ENCODE data around the gene ZNF444.

The ZNF444 gene

DNA sequence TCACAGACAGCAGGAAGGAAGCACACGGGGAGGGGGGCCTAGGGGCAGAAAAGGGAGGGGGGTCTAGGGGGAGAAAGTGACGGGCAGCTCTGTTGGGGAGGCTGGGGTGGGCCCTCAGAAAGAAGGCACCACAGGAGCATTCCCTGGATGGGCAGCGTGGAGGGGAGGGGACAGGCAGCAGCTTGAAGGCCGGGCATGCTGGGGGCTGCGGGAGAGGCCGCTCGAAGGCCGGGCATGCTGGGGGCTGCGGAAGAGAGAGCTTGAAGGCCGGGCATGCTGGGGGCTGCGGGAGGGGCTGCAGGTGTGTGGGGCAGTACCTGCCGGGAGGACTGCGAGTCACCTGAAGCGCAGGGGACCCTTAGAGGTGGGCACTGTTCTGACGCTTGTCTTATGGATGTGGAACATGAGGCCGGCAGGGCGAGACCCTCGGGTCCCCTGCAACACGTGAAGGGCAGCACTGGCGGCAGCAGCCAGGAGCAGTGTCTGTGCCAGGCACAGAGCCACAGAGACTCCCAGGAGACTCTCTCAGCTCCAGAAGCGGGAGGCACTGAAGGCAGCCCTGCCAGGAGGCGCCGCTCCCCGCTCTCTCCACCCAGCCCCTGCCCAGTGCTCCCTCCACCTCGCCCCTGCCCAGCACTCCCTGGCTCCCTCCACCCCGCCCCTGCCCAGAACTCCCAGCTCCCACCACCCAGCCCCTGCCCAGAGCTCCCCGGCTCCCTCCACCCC lies 33.3 kb upstream of the ZNF444 start:
- DNase-seq: no peak

GRCh38 chr19:56108447-56109195 lies 32.5 kb upstream of the ZNF444 start:
- no peak for DNase-seq

DNA sequence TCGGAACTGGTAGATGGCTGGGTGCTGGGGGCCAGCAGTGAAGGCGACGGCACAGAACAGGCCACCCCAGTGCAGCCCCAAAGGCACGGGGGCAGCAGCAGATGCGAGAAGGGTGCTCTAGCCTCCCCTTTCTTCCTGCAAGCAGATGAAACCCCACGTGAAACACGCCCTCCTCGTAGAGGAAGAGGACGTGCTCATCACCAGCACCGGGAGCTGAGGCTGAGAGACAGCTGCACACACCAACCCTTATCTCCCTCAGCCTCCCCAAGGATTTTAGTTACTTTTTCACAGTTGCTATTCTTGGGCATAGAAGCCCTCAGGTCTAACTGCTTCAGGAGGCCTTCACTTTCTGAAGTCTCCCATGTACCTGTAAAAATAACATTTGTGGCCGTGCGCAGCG lies 31.9 kb upstream of the ZNF444 start:
- no peak for DNase-seq

DNA sequence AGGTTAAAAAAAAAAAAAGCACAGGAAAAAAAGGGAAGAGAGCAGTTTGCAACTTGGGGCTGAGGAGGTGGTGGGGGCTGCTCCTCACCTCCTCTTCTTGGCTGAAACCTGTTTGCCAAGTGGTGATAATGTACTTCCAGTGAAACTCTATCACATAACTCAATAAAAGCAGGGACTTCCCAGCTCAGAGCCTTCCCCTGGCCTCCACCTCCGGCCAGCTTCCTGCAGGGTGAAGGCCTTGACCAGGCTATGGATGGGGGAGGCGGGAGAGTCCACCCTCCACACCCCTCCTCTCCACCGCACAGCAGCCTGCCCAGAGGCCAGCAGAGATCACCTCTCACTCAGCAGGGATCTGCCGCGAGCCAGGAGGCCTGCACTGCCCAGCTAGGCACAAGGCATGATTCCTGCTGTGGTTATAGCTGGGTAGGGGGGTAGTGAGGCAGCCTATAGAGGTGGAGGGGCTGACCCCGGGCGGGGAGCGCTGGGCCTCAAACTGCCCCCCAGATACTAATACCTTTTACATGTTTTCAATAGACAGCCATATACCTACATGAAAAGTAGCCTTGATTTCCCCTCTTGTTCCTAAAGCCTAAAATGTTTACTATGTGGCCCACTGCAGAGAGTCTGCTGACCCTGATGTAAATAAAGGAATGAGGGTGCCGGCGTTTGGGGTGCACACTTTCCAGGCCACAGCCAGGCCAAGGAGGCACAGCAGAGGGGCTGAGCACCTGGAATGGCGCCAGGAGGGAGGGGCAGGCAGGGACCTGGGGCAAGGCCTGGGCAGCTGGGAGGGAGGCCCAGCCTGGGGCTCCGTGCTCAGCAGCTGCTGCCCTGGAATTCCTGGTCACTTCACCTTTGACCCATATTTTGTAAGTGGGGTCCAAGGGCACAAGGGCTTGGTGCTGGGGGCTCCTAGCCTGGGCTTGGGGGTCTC lies 30.3 kb upstream of the ZNF444 start:
- DNase-seq: no peak

DNA sequence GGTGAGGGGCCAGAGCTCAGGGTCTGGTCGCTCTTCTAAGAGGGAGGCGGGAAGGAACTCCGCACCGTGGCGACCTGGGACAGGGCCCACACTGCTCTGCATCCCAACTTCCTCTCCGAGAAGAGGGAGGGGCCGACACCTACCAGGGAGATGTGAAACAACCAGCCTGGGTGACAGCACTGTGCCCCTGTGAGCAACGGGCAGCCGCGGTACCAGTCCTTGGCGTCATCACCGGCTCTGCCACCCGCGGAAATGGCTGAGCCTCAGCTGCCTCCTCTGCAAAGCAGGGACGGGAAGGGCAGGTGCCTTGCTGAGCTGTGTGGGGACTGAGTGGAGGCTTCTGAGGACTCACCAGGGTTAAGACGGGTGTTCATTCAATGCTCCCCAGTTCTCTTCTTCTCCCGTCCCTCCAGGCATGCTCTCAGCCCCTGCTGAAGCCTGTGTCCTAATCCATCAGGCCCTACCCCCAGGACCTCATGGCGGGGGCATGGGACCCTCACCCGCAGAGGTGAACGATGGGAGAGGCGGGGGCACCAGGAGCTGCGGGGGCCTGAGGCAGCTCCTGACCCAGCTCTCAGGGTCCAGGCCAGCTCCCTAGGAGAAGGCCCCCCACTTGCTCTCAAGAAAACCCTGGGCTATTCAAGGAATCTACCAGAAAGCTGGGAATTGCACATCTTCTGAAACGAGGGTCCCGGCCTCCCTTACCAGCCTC lies 29.3 kb upstream of the ZNF444 start:
- DNase-seq: no peak

DNA sequence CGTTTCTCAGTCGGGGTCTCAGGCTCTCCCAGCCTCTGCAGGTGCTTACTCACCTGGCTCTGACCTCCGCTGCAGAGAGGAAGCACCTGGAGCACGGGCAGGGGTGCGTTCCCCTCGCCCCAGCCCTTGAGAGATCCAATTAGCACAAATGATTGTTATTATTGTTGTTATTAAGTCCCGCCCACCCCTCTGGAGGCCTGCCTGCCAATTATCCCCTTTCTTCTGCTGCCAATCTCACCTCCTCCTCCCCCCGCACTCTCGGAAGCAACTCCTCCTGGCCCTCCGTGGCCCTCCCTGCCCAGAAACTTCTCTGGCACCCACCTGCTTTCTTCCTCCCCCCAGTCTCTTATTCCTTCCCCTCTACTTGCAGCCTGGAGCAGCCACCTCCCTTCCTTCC lies 28.8 kb upstream of the ZNF444 start:
- no peak for DNase-seq

- DNase-seq: no peak
Observed at GRCh38 chr19:56113074-56113632, 27.9 kb upstream of the ZNF444 start.

GRCh38 chr19:56114051-56114777 lies 26.9 kb upstream of the ZNF444 start:
- DNase-seq: no peak

DNA sequence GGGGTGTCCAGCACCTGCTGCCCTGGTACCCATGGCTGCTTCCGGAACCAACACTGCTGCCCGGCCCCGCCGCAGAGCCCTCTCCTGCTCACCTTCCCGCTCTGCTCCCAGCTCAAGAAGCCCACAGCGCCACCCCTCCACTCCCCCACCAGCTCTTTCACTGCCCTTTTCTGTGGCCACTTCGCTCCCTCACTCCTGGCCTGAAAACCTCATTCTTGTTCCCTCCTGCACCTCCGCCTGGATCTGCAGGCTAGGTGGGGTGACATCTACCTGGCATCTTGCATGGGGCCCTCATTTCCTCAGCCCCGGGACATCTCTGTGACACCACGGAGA lies 26.3 kb upstream of the ZNF444 start:
- DNase-seq: no peak

- DNase-seq: no peak
Observed at GRCh38 chr19:56115490-56115889, 25.6 kb upstream of the ZNF444 start.

DNA sequence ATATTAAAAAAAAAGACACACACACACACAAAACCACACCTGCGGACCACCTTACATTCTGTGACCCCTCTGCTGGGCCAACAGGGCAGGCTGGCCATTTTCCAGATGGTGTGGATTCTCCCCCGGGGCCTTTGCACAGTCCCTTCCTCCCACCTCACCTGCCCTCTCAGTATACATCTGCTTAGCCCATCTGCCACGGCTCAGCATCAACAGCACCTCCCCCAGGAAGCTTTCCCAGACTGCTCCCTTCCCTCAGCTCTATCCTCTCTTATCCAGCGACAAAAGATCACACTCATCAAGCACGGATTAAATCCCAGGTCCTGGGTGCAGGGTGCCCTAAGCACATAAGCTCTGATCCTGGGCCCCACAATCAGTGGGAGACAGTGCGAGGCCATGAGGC lies 24.5 kb upstream of the ZNF444 start:
- no peak for DNase-seq

- DNase-seq: no peak
Observed at GRCh38 chr19:56117376-56117884, 23.7 kb upstream of the ZNF444 start.

- DNase-seq: no peak
Observed at GRCh38 chr19:56117889-56118288, 23.2 kb upstream of the ZNF444 start.

DNA sequence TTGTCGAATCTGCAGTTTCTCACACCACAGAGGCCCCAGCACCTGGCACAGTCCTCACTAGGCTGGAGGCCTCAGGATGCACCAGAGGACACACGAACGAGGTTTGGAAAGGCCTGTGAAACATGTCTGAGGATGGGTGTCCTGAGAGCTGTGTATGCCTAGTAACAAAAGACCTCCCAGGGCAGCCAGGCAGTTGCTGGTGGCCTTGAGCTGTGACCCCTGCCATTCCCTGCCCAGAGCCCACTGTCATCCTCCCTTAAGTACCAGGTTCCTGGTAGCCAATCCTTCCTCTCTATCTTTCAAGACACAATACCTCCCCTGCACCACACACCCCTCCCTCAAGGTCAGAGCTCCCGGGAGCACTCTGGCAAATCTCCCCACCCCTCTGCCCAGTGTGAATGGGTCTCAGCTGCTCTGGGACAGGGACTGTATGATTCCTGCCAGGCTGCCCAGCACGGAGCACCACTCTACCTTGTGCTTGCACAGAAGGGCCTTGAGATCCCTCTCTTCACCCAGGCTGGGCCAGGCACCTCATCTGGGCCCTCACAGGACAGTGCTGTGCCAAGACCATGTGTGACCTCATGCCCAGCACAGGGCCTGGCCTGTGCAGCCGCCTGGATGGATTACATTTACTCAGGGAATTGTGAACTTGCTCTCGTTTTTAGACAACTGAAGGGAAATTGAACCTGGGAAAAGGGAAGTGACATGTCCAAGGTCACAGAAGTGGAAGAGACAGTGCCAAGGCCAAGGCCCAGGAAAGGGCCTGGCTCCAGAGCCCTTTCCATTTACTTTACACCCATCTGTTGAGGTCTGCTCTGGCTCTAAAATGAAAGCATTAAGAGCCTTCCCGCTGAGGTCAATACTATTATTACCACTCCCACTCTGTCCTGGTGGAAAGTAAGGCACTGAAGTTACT lies 22.2 kb upstream of the ZNF444 start:
- no peak for DNase-seq

GRCh38 chr19:56119582-56119978 lies 21.5 kb upstream of the ZNF444 start:
- DNase-seq: no peak

GRCh38 chr19:56120002-56120370 lies 21.1 kb upstream of the ZNF444 start:
- no peak for DNase-seq

GRCh38 chr19:56120371-56121179 lies 20.5 kb upstream of the ZNF444 start:
- peak; percentile 75 for DNase-seq

DNA sequence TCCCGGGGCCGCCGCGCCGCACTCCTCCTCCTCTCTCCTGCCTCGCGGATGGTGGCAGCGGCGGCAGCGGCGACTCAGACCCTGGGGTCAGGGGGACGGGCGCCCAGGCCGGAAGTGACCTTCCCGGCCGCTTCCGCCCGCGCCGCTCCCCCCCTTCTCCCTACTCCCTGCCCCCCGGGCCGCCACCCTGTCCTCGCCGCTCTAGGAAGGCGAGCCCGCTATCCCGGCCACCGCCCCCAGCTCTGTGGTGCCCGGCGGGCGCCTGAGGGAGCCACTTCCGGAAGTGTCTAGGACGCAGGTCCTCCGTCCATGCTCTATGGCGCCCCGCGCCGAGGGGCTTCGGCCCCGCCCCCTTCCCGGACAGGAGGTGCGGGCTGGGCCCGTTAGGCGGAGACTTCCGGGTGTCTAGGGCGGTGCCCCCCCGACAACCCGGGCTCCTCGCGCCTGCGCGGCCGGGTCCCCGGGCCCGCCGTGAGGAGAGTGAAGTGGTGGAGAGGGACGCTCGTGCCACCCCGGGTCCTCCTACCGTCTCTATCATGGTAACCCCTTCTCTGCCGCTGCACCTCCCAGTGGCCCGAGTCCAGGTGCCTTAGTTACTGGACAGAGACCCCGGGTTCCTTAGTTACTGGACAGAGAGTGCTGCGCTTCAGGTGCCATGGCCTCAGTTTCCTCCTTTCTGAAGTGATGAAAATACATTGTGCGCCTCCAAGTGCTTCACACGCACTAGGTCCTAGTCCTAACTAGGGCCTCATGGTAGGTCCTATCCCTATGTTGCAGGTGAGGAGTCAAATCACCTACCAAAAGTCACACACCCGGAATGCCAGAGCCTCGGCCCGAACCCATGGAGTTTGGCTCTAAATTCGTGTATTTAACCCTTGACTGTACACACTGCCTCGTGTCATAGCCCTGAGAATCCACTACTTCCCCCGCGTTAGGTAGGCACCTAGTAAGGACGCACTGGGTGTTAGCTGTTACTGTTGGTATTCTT lies 19.6 kb upstream of the ZNF444 start, which contains the start of gene ZNF787:
Gene ZNF787 (minus strand): TSS at position 116 of the 988 bp plus-strand sequence. CDS start 18,078 bp downstream, outside the sequence.
- peak; percentile 95 for DNase-seq

All from NCI-H526 treated with DMSO at 0.1 percent for 48 hours (cell line).